GM04504 (cell line): ENCODE measurements around the gene AURKA.
"Not testable (repeated sequence)": the region's sequence is repeated elsewhere in the genome, so short reads cannot be mapped to it uniquely, and the experiment has no call there.

Experiments used
- DNase-seq: peaks from one replicate; pipeline ENCODE4 v3.0.0-alpha.2; 2012; ENCODE audit warnings: low read depth

The AURKA gene

GRCh38 chr20:56358600-56359211, 33.3 kb downstream of the AURKA start, which contains the start of gene FAM210B:
FAM210B (plus strand) TSS chr20:56358974; CDS start chr20:56359006, 32 bp downstream.
- DNase-seq: peak; percentile 82

GRCh38 chr20:56358070-56358469, 33.9 kb downstream of the AURKA start:
- DNase-seq: no peak

GRCh38 chr20:56353356-56353755, 38.7 kb downstream of the AURKA start:
- no peak for DNase-seq

- DNase-seq: peak; percentile 28
These were observed 39.5 kb downstream of the AURKA start for GRCh38 chr20:56352345-56353055.

GRCh38 chr20:56350842-56351241, 41.2 kb downstream of the AURKA start:
- peak; percentile 32 for DNase-seq

- DNase-seq: no peak
These were observed 43.3 kb downstream of the AURKA start for GRCh38 chr20:56348746-56349145.

GRCh38 chr20:56348305-56348693, 43.7 kb downstream of the AURKA start:
- DNase-seq: no peak

GRCh38 chr20:56347628-56348304, 44.2 kb downstream of the AURKA start:
- DNase-seq: no peak

GRCh38 chr20:56345911-56346310, 46.1 kb downstream of the AURKA start:
- no peak for DNase-seq

GRCh38 chr20:56343861-56344381, 48.1 kb downstream of the AURKA start:
- no peak for DNase-seq

GRCh38 chr20:56342783-56343182, 49.2 kb downstream of the AURKA start:
- DNase-seq: no peak

- DNase-seq: not testable (repeated sequence)
These were observed 55.3 kb downstream of the AURKA start for GRCh38 chr20:56336709-56337108.

GRCh38 chr20:56328861-56329260, 63.2 kb downstream of the AURKA start:
- DNase-seq: no peak

GRCh38 chr20:56324806-56325205, 67.2 kb downstream of the AURKA start:
- no peak for DNase-seq

GRCh38 chr20:56323656-56324055, 68.4 kb downstream of the AURKA start:
- DNase-seq: no peak

GRCh38 chr20:56323206-56323605, 68.8 kb downstream of the AURKA start:
- no peak for DNase-seq

GRCh38 chr20:56322681-56323080, 69.3 kb downstream of the AURKA start:
- no peak for DNase-seq
